DND-41 (cell line): ENCODE measurements around the gene KSR2.

Source experiments
- ATAC-seq: fragments of 200-7000 bp; cut with Tn5 transposase; 3 replicates; pipeline ENCODE4 v1.9.1; 2021; ENCODE audit warnings: low read depth; ENCODE audit not compliant: insufficient read depth
- DNase-seq: peaks from one replicate; pipeline ENCODE4 v3.0.0-alpha.2; 2020
- H2AFZ ChIP-seq: 2 replicates; pipeline ENCODE4 v1.6.0; 2012; ENCODE audit warnings: low read depth, low read length
- H3K27ac ChIP-seq: 2 replicates; pipeline ENCODE4 v1.5.1; 2012; ENCODE audit warnings: low read length, inconsistent platforms
- H3K27me3 ChIP-seq: fragments of 200-600 bp; sonication (generic); 2 replicates; pipeline ENCODE4 v1.6.0; 2012; ENCODE audit warnings: low read length, mild to moderate bottlenecking, inconsistent platforms; ENCODE audit not compliant: insufficient read depth, poor library complexity
- H3K36me3 ChIP-seq: 2 replicates; pipeline ENCODE4 v1.5.1; 2012; ENCODE audit warnings: low read length, inconsistent platforms; ENCODE audit not compliant: insufficient read depth
- H3K4me1 ChIP-seq: 2 replicates; pipeline ENCODE4 v1.5.1; 2012; ENCODE audit warnings: mild to moderate bottlenecking, low read length; ENCODE audit not compliant: insufficient read depth
- H3K4me2 ChIP-seq: 2 replicates; pipeline ENCODE4 v1.6.0; 2012; ENCODE audit warnings: mild to moderate bottlenecking, moderate library complexity, low read length, inconsistent platforms; ENCODE audit not compliant: insufficient read depth
- H3K4me3 ChIP-seq, 2 experiments: fragments of 200-600 bp in 1 of 2; shearing (Covaris generic) in 1 of 2; 2 replicates each; pipeline ENCODE4 v1.5.1; 2012 to 2016; ENCODE audit warnings: inconsistent platforms in 2 of 2, low read length in 2 of 2, mild to moderate bottlenecking in 2 of 2, low read depth in 1 of 2, moderate library complexity in 1 of 2
- H3K79me2 ChIP-seq: 2 replicates; pipeline ENCODE4 v1.6.0; 2012; ENCODE audit warnings: low read length, inconsistent platforms; ENCODE audit not compliant: insufficient read depth
- H3K9ac ChIP-seq: 2 replicates; pipeline ENCODE4 v1.6.0; 2012; ENCODE audit warnings: low read depth, mild to moderate bottlenecking, inconsistent platforms, low read length, moderate library complexity
- H3K9me3 ChIP-seq: 2 replicates; pipeline ENCODE4 v1.5.1; 2012; ENCODE audit warnings: low read length, moderate library complexity, mild to moderate bottlenecking, inconsistent platforms; ENCODE audit not compliant: insufficient read depth, severe bottlenecking
- H4K20me1 ChIP-seq: 2 replicates; pipeline ENCODE4 v1.6.0; 2012; ENCODE audit warnings: low read length; ENCODE audit not compliant: insufficient read depth
- EZH2 ChIP-seq: IDR thresholded peaks from 3 replicates; pipeline ENCODE4 v1.6.1; 2012; ENCODE audit warnings: borderline replicate concordance, low read depth, mild to moderate bottlenecking, moderate library complexity, low read length, inconsistent platforms; ENCODE audit not compliant: severe bottlenecking
- TF ChIP-seq, protein P1 (sequence below): IDR thresholded peaks from 2 replicates; pipeline ENCODE4 v1.5.1; 2012; ENCODE audit warnings: borderline replicate concordance, low read length, moderate library complexity, mild to moderate bottlenecking; ENCODE audit not compliant: poor library complexity, severe bottlenecking; ENCODE audit errors: extremely low read depth

The KSR2 gene

DNA sequence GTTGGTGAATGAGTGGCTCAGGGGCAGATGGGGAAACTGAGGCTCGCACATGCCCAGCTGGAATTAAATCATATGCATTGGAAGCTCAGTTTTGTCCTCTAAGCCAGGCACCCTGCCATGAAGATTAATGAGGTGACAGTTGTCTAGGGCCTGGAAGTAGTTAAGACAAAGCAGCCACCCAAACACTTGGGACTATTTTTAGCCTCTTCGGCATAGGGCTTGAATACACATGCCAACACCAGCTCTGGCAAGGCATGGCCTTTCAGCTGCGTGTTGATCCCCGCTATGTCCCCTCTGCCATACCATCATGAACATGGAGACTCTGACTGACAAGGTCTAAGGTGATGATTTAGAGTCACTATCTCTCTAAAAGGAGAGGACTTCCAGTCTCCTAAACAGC lies 250.2 kb downstream of the KSR2 start:
- ATAC-seq (no peak), DNase-seq (no peak)
- Histone ChIP-seq H3K4me3 (no peak overlapping the region), H2AFZ (no peak overlapping the region), H3K9me3 (no peaks in the 10 kb centered on the region), H3K27ac (no peak overlapping the region), H3K4me2 (no peak overlapping the region), H3K36me3 (no peaks in the 10 kb centered on the region), H3K79me2 (no peaks in the 10 kb centered on the region), H3K9ac (no peak overlapping the region), H4K20me1 (no peaks in the 10 kb centered on the region), H3K27me3 (peaks cover 4% of the 10 kb centered on the region), H3K4me1 (no peaks in the 10 kb centered on the region)
- TF ChIP-seq, protein P1, sequence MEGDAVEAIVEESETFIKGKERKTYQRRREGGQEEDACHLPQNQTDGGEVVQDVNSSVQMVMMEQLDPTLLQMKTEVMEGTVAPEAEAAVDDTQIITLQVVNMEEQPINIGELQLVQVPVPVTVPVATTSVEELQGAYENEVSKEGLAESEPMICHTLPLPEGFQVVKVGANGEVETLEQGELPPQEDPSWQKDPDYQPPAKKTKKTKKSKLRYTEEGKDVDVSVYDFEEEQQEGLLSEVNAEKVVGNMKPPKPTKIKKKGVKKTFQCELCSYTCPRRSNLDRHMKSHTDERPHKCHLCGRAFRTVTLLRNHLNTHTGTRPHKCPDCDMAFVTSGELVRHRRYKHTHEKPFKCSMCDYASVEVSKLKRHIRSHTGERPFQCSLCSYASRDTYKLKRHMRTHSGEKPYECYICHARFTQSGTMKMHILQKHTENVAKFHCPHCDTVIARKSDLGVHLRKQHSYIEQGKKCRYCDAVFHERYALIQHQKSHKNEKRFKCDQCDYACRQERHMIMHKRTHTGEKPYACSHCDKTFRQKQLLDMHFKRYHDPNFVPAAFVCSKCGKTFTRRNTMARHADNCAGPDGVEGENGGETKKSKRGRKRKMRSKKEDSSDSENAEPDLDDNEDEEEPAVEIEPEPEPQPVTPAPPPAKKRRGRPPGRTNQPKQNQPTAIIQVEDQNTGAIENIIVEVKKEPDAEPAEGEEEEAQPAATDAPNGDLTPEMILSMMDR = no peak
- no peak for TF ChIP-seq EZH2

- peaks cover 4% of the 10 kb centered on the region for H3K27me3 ChIP-seq
- H3K4me2 ChIP-seq = no peak overlapping the region
- no peak overlapping the region for H3K27ac ChIP-seq
- DNase-seq (no peak), ATAC-seq (no peak)
- H3K36me3 ChIP-seq = no peaks in the 10 kb centered on the region
- H3K4me3 ChIP-seq = no peak overlapping the region
- no peaks in the 10 kb centered on the region for H3K79me2 ChIP-seq
- H4K20me1 ChIP-seq = no peaks in the 10 kb centered on the region
- H2AFZ ChIP-seq = no peak overlapping the region
- TF ChIP-seq, protein P1 = no peak
- TF ChIP-seq EZH2 = no peak
- H3K9me3 ChIP-seq = no peaks in the 10 kb centered on the region
- no peaks in the 10 kb centered on the region for H3K4me1 ChIP-seq
- H3K9ac ChIP-seq = no peak overlapping the region
Observed at GRCh38 chr12:117718141-117718540, 250.6 kb downstream of the KSR2 start.

DNA sequence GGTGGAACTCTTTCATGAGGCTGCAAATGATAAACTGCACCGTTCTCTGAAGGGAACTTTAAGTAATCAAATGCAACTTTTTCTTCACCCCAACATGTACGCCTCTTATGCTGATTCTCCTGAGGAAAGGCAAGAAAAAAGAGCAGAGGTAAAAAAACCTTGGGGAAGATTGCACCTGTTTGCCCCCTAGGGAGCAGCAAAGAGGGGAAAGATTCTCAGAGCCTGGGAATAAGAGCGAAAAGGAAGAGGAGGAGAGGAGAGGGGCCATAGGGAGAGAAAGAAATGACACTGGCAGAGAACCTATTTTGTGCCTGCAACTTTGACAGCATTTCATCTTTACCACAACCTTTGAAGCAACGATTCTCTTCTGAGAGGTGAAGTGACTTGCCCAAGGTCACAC lies 254.6 kb downstream of the KSR2 start:
- DNase-seq = no peak
- no peaks in the 10 kb centered on the region for H3K36me3 ChIP-seq

More for the DNA sequence above, 254.6 kb downstream of the KSR2 start:
- H3K79me2 ChIP-seq = no peaks in the 10 kb centered on the region
- no peaks in the 10 kb centered on the region for H4K20me1 ChIP-seq
- TF ChIP-seq EZH2 = no peak
- TF ChIP-seq, protein P1 = peak; percentile 2
- no peak overlapping the region for H3K27ac ChIP-seq
- no peak for ATAC-seq
- peaks cover 11% of the 10 kb centered on the region for H3K27me3 ChIP-seq
- no peak overlapping the region for H2AFZ ChIP-seq
- no peak overlapping the region for H3K4me2 ChIP-seq
- H3K4me3 ChIP-seq = no peak overlapping the region
- no peaks in the 10 kb centered on the region for H3K9me3 ChIP-seq
- no peak overlapping the region for H3K9ac ChIP-seq
- H3K4me1 ChIP-seq = no peaks in the 10 kb centered on the region
